Keratinocyte (primary cell): ENCODE data around the gene C9orf85.

Source experiments
- EZH2 ChIP-seq: IDR thresholded peaks from one replicate; pipeline ENCODE4 v1.6.1; 2012; ENCODE audit warnings: inconsistent platforms, mild to moderate bottlenecking, low read length, moderate library complexity
- TF ChIP-seq, protein P1 (sequence below), 3 experiments: IDR thresholded peaks in 1 of 3; conservative IDR thresholded peaks in 1 of 3; optimal IDR thresholded peaks in 1 of 3; 2 replicates in 2 of 3; 3 replicates in 1 of 3; pipeline versions ENCODE3 to v1.5.1; 2011; ENCODE audit warnings: low read length in 3 of 3, mild to moderate bottlenecking in 3 of 3, moderate library complexity in 2 of 3, control low read depth in 1 of 3, inconsistent platforms in 1 of 3; ENCODE audit not compliant: insufficient read depth in 2 of 3; ENCODE audit errors: extremely low read depth in 1 of 3

GRCh38 chr9:71920456-71921189 is 9.2 kb downstream of the C9orf85 start:
- TF ChIP-seq, protein P1, sequence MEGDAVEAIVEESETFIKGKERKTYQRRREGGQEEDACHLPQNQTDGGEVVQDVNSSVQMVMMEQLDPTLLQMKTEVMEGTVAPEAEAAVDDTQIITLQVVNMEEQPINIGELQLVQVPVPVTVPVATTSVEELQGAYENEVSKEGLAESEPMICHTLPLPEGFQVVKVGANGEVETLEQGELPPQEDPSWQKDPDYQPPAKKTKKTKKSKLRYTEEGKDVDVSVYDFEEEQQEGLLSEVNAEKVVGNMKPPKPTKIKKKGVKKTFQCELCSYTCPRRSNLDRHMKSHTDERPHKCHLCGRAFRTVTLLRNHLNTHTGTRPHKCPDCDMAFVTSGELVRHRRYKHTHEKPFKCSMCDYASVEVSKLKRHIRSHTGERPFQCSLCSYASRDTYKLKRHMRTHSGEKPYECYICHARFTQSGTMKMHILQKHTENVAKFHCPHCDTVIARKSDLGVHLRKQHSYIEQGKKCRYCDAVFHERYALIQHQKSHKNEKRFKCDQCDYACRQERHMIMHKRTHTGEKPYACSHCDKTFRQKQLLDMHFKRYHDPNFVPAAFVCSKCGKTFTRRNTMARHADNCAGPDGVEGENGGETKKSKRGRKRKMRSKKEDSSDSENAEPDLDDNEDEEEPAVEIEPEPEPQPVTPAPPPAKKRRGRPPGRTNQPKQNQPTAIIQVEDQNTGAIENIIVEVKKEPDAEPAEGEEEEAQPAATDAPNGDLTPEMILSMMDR (optimal IDR thresholded peaks at IDR 0.05 in 1 of 3, IDR thresholded peaks at IDR 0.05 in 1 of 3, conservative IDR thresholded peaks at IDR 0.05 in 1 of 3; ENCODE audit: extremely low read depth in 1 of 3, insufficient read depth in 2 of 3, low read length in 3 of 3) = no peak
- no peak for TF ChIP-seq EZH2
